Spleen (tissue), 11 donors: ENCODE results near the gene FAM135A. TPM values are rescaled to one million over a fixed set of nuclear protein-coding genes. Genes with fewer than 3 reads are reported as not detected.

ENCODE experiments used
- DNase-seq: peaks from one replicate; pipeline ENCODE4 v3.0.0-alpha.2; 2020
- H3K27ac ChIP-seq, 8 donors: fragments of 200-600 bp; sonication (generic) in 7 of 8; 1 replicate in 4 of 8; 2 replicates in 4 of 8; pipeline versions ENCODE4 v1.5.0 to v1.8.0; 2016 to 2021; ENCODE audit warnings: inconsistent platforms in 4 of 8, mild to moderate bottlenecking in 4 of 8, moderate library complexity in 1 of 8
- H3K27me3 ChIP-seq, 7 donors: fragments of 200-600 bp; sonication (generic) in 6 of 7; replicated peaks in 1 of 7; 1 replicate in 4 of 7; 2 replicates in 3 of 7; pipeline versions ENCODE4 v1.5.0 to v1.8.0; 2016 to 2021; ENCODE audit warnings: inconsistent platforms in 3 of 7, mild to moderate bottlenecking in 1 of 7
- H3K36me3 ChIP-seq, 6 donors: fragments of 200-600 bp; sonication (generic) in 5 of 6; 1 replicate in 4 of 6; 2 replicates in 2 of 6; pipeline versions ENCODE4 v1.5.0 to v1.8.0; 2016 to 2021; ENCODE audit warnings: inconsistent platforms in 2 of 6
- H3K4me1 ChIP-seq, 6 donors: fragments of 200-600 bp; sonication (generic) in 5 of 6; 1 replicate in 3 of 6; 2 replicates in 3 of 6; pipeline versions ENCODE4 v1.5.0 to v1.8.0; 2016 to 2021; ENCODE audit warnings: inconsistent platforms in 3 of 6
- H3K4me3 ChIP-seq, 8 donors: fragments of 200-600 bp; sonication (generic) in 7 of 8; 1 replicate in 4 of 8; 2 replicates in 4 of 8; pipeline versions ENCODE4 v1.5.0 to v1.8.0; 2016 to 2021; ENCODE audit warnings: inconsistent platforms in 4 of 8, mild to moderate bottlenecking in 4 of 8, moderate library complexity in 2 of 8
- H3K9me3 ChIP-seq, 8 donors: fragments of 200-600 bp; sonication (generic) in 7 of 8; 1 replicate in 4 of 8; 2 replicates in 4 of 8; pipeline versions ENCODE4 v1.5.0 to v1.8.0; 2016 to 2021; ENCODE audit warnings: inconsistent platforms in 4 of 8
- CTCF ChIP-seq, 11 experiments: fragments of 200-600 bp in 7 of 11; fragments of 450-650 bp in 4 of 11; sonication (generic) in 4 of 11; IDR thresholded peaks in 8 of 11; conservative IDR thresholded peaks in 3 of 11; 1 replicate in 7 of 11; 2 replicates in 4 of 11; pipeline versions ENCODE4 v1.4.0 to v1.8.0; 2016 to 2021; ENCODE audit warnings: antibody characterized with exemption in 11 of 11, inconsistent platforms in 4 of 11, mild to moderate bottlenecking in 1 of 11
- POLR2A ChIP-seq, 3 donors: fragments of 450-650 bp; IDR thresholded peaks; one replicate each; pipeline ENCODE4 v1.5.1; 2017; ENCODE audit warnings: antibody characterized with exemption in 3 of 3, mild to moderate bottlenecking in 1 of 3
- POLR2AphosphoS5 ChIP-seq, 3 donors: sonication (generic); formaldehyde crosslinking; IDR thresholded peaks; one replicate each; pipeline ENCODE4 v1.5.1; 2017; ENCODE audit warnings: antibody characterized with exemption in 3 of 3
- WGBS, 5 donors: extraction: QIAGEN DNeasy Blood & Tissue Kit in 3 of 5; methylation state at CpG; one replicate each; pipeline versions ENCODE4 v1.1.5 to v1.1.7; 2013 to 2018; 5-methylcytosine and 5-hydroxymethylcytosine counted together
- intact Hi-C: fragments of 100-400 bp; cut with DNase I; formaldehyde crosslinking; loops from one replicate; pipeline ENCODE4 v1.15.0; 2023; ENCODE audit warnings: low total_unique reads
- polyA plus RNA-seq, 3 donors: library from polyadenylated mRNA; stranded (reverse); fragments of 200-250 nt; gene quantifications; one replicate each; pipeline ENCODE4 v1.2.1, GENCODE V29; 2013
- total RNA-seq, 7 donors: library from RNA; depleted of rRNA in 3 of 7; stranded (reverse); fragments of >200 nt in 3 of 7; fragmentation: NEBNext Ultra II Directional in 4 of 7; extraction: Animal tissue kit (Norgen Biotek cat#: 25700) in 4 of 7; gene quantifications; one replicate each; pipeline versions ENCODE4 v1.1.0 to v1.2.1, GENCODE V29; 2016 to 2021
- donor health status: healthy with polysubstance abuse.
- donor health status: DM: no; HTN: no; CAD: no; lungs with moderate emphysema.
- donor health status: DM: no; HTN: no; CAD: no.
- donor health status: Bipolar disorder and iron deficiency.
- donor health status: healthy.
- donor health status: DM: no; HTN: no; CAD: no.
- donor health status: DM: yes; HTN: yes; CAD: no.

FAM135A gene
- total and polyA plus RNA-seq, 10 donors, result 7.6 to 33.0 (median 17.8) TPM

- Histone ChIP-seq H3K27me3 (peaks cover 0 to 12% (median 0%) of the 10 kb centered on the region in 7 donors), H3K27ac (no peak overlapping the region), H3K36me3 (no peaks in the 10 kb centered on the region), H3K4me3 (no peak overlapping the region), H3K9me3 (no peaks in the 10 kb centered on the region), H3K4me1 (no peaks in the 10 kb centered on the region)
- TF ChIP-seq POLR2AphosphoS5 (IDR thresholded peaks at IDR 0.05) (no peak), POLR2A (IDR thresholded peaks at IDR 0.05) (no peak), CTCF (IDR thresholded peaks at IDR 0.05 in 8 of 11, conservative IDR thresholded peaks at IDR 0.05 in 3 of 11) (no peak)
- no peak for DNase-seq
- intact Hi-C loops, result no loop called here
These were observed 24.0 kb upstream of the FAM135A start for GRCh38 chr6:70389261-70389660.

- no peak for TF ChIP-seq POLR2A (IDR thresholded peaks at IDR 0.05)
- no peak for TF ChIP-seq POLR2AphosphoS5 (IDR thresholded peaks at IDR 0.05)
- H3K9me3 ChIP-seq, result no peaks in the 10 kb centered on the region
- no peak overlapping the region for H3K27ac ChIP-seq
- H3K4me1 ChIP-seq, result no peaks in the 10 kb centered on the region
- H3K27me3 ChIP-seq, result peaks cover 0 to 12% (median 0%) of the 10 kb centered on the region in 7 donors
- H3K4me3 ChIP-seq, result no peak overlapping the region
- H3K36me3 ChIP-seq, result no peaks in the 10 kb centered on the region
- DNase-seq, result no peak
- intact Hi-C loops, result no loop called here
- WGBS, 5 donors, result 21 to 54% (median 41%) methylated on average over 1 of the region's 1 CpG
These were observed 23.2 kb upstream of the FAM135A start for GRCh38 chr6:70390067-70390466.

GRCh38 chr6:70391492-70391891, 21.8 kb upstream of the FAM135A start:
- 80 to 92% (median 91%) methylated on average over 3 of the region's 3 CpGs for WGBS, 5 donors
- TF ChIP-seq POLR2A (IDR thresholded peaks at IDR 0.05) (no peak), POLR2AphosphoS5 (IDR thresholded peaks at IDR 0.05) (no peak), CTCF (IDR thresholded peaks at IDR 0.05 in 8 of 11, conservative IDR thresholded peaks at IDR 0.05 in 3 of 11) (no peak)
- intact Hi-C loops, result no loop called here
- H3K36me3 ChIP-seq, result no peaks in the 10 kb centered on the region
- peaks cover 0 to 9% (median 0%) of the 10 kb centered on the region in 7 donors for H3K27me3 ChIP-seq
- no peak overlapping the region for H3K4me3 ChIP-seq
- no peaks in the 10 kb centered on the region for H3K9me3 ChIP-seq
- H3K27ac ChIP-seq, result no peak overlapping the region
- H3K4me1 ChIP-seq, result no peaks in the 10 kb centered on the region
- DNase-seq, result no peak

GRCh38 chr6:70394518-70395300, 18.6 kb upstream of the FAM135A start:
- no peak for TF ChIP-seq POLR2AphosphoS5 (IDR thresholded peaks at IDR 0.05)
- no peak for TF ChIP-seq POLR2A (IDR thresholded peaks at IDR 0.05)
- no peak for TF ChIP-seq CTCF (IDR thresholded peaks at IDR 0.05 in 8 of 11, conservative IDR thresholded peaks at IDR 0.05 in 3 of 11)
- Histone ChIP-seq H3K27me3 (peaks cover 0 to 9% (median 0%) of the 10 kb centered on the region in 7 donors), H3K36me3 (no peaks in the 10 kb centered on the region), H3K4me3 (no peak overlapping the region), H3K4me1 (no peaks in the 10 kb centered on the region), H3K27ac (no peak overlapping the region), H3K9me3 (no peaks in the 10 kb centered on the region)
- intact Hi-C loops, result no loop called here
- DNase-seq, result no peak
- 89 to 94% (median 90%) methylated on average over 20 of the region's 20 CpGs for WGBS, 5 donors
